HG02943 (cell line): Measurements from ENCODE around the gene ZP4.

ENCODE experiments used
- ATAC-seq: cut with Tn5 transposase; IDR thresholded peaks from one replicate; pipeline ENCODE4 v1.9.1; 2021; ENCODE audit warnings: mild to moderate bottlenecking, low read depth, moderate library complexity; ENCODE audit not compliant: unreplicated experiment

ZP4 gene

DNA sequence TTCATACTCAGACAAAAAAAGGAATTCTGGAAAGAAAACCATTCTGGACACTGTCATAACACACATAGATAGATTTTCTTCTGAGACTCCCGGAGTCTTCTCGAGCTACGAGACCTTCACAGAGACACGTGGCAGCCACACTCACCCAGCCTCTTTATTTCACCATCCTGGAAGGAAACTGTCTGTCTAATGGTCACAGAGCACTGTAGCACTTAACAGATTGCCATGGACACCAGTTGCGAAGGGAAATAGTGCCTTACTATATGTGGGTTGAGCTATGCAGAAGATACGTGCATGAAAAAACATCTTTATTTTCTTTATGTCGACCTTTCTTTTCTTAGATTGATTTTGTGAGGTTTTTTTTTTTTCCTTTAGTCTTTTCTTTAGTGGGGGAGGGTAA lies 57.9 kb downstream of the ZP4 start:
- no peak for ATAC-seq
